Retinal pigment epithelial cell (primary cell): Measurements from ENCODE around the gene FBRSL1.

Experiments used
- DNase-seq: peaks from one replicate; pipeline ENCODE4 v3.0.0-alpha.2; 2010; ENCODE audit warnings: low read depth
- H3K4me3 ChIP-seq: 2 replicates; pipeline ENCODE4 v1.5.1; 2011; ENCODE audit warnings: mild to moderate bottlenecking, low read length, control low read depth, moderate library complexity
- CTCF ChIP-seq: conservative IDR thresholded peaks from 2 replicates; pipeline ENCODE4 v1.5.1; 2011; ENCODE audit warnings: low read depth, low read length, control low read depth, inconsistent platforms

Gene FBRSL1

GRCh38 chr12:132520421-132521199, 30.7 kb downstream of the FBRSL1 start:
- H3K4me3 ChIP-seq = no peak overlapping the region
- no peak for DNase-seq
- TF ChIP-seq CTCF = no peak

GRCh38 chr12:132521200-132521580, 31.2 kb downstream of the FBRSL1 start:
- no peak for DNase-seq
- H3K4me3 ChIP-seq = no peak overlapping the region
- TF ChIP-seq CTCF = no peak

- no peak overlapping the region for H3K4me3 ChIP-seq
- DNase-seq = no peak
- no peak for TF ChIP-seq CTCF
These were observed 31.9 kb downstream of the FBRSL1 start for GRCh38 chr12:132521712-132522292.

- no peak for TF ChIP-seq CTCF
- no peak for DNase-seq
- no peak overlapping the region for H3K4me3 ChIP-seq
These were observed 32.8 kb downstream of the FBRSL1 start for GRCh38 chr12:132522592-132523380.

GRCh38 chr12:132523576-132524331, 33.8 kb downstream of the FBRSL1 start:
- peak; percentile 82 for TF ChIP-seq CTCF
- peak; percentile 8 for DNase-seq
- no peak overlapping the region for H3K4me3 ChIP-seq

- no peak overlapping the region for H3K4me3 ChIP-seq
- peak; percentile 36 for DNase-seq
- no peak for TF ChIP-seq CTCF
These were observed 34.5 kb downstream of the FBRSL1 start for GRCh38 chr12:132524405-132524804.
